Measurements from ENCODE around the gene RAB40B. TPM values are rescaled to one million over a fixed set of nuclear protein-coding genes. Genes with fewer than 3 reads are reported as not detected.
A peak's percentile ranks its signal among the peaks of the same experiment; 100 is the strongest.

The RAB40B gene
- total and polyA plus RNA-seq, 2 of the 4 experiments (the other 2 are of a cell fraction), result 14.9 to 20.0 TPM

GRCh38 chr17:82740906-82741759, 42.6 kb upstream of the RAB40B start (continued):
- TF ChIP-seq MAFK (IDR thresholded peaks at IDR 0.05; ENCODE audit: low read depth, low read length), result no peak

- no peak overlapping the region for H3K56ac ChIP-seq (ENCODE audit: extremely low read depth, insufficient read depth, low read length)
- in situ Hi-C loops (cut with MboI; ENCODE audit: low sequenced_read_pairs), result no loop called here
- ATAC-seq (ENCODE audit: low read depth), result no peak
- TF ChIP-seq MXI1 (IDR thresholded peaks at IDR 0.05; ENCODE audit: borderline replicate concordance, low read depth, low read length), result no peak
- TF ChIP-seq NFE2L2 (IDR thresholded peaks at IDR 0.05; ENCODE audit: low read depth, low read length), result no peak
- TF ChIP-seq SMC3 (IDR thresholded peaks at IDR 0.05; ENCODE audit: low read depth, low read length), result no peak
- TF ChIP-seq RAD21 (IDR thresholded peaks at IDR 0.05; ENCODE audit: low read length), result no peak
- TF ChIP-seq, protein P1, sequence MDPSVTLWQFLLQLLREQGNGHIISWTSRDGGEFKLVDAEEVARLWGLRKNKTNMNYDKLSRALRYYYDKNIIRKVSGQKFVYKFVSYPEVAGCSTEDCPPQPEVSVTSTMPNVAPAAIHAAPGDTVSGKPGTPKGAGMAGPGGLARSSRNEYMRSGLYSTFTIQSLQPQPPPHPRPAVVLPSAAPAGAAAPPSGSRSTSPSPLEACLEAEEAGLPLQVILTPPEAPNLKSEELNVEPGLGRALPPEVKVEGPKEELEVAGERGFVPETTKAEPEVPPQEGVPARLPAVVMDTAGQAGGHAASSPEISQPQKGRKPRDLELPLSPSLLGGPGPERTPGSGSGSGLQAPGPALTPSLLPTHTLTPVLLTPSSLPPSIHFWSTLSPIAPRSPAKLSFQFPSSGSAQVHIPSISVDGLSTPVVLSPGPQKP (IDR thresholded peaks at IDR 0.05; ENCODE audit: borderline replicate concordance, low read depth, low read length), result no peak
- no peak for TF ChIP-seq CHD1 (IDR thresholded peaks at IDR 0.05; ENCODE audit: low read depth, low read length)
- TF ChIP-seq CTCF (conservative IDR thresholded peaks at IDR 0.05; ENCODE audit: low read depth, low read length), result no peak
- TF ChIP-seq FOS (IDR thresholded peaks at IDR 0.05; ENCODE audit: low read depth, low read length), result no peak
- no peak for TF ChIP-seq BHLHE40 (IDR thresholded peaks at IDR 0.05; ENCODE audit: low read depth, low read length)
- TF ChIP-seq MAZ (IDR thresholded peaks at IDR 0.05; ENCODE audit: borderline replicate concordance, low read depth, low read length), result no peak
- TF ChIP-seq RFX5 (IDR thresholded peaks at IDR 0.05; ENCODE audit: low read depth, low read length), result no peak
Measured at GRCh38 chr17:82737967-82738877, 39.7 kb upstream of the RAB40B start.

More at GRCh38 chr17:82737967-82738877, 39.7 kb upstream of the RAB40B start:
- Histone ChIP-seq H2AK9ac (replicated peaks; ENCODE audit: low read depth, low read length, poor library complexity) (no peak overlapping the region), H2BK5ac (ENCODE audit: low read depth, low read length, poor library complexity, severe bottlenecking) (no peak overlapping the region), H3K27ac (ENCODE audit: insufficient read depth, low read length) (no peak overlapping the region), H2AFZ (replicated peaks; ENCODE audit: low read length, poor library complexity) (no peak overlapping the region), H3K79me1 (ENCODE audit: low read depth in 1 of 2, low read length in 2 of 2) (peaks cover 0 to 4% of the 10 kb centered on the region in 2 experiments; a peak in 1 of 4 replicates), H3K36me3 (ENCODE audit: control insufficient read depth, insufficient read depth, low read length) (peaks cover 18% of the 10 kb centered on the region), H3K4me3 (ENCODE audit: insufficient read depth, low read depth, low read length) (no peak overlapping the region), H2BK120ac (ENCODE audit: low read depth, low read length) (no peak overlapping the region), H4K20me1 (ENCODE audit: insufficient read depth, low read length) (no peaks in the 10 kb centered on the region), H3K9ac (ENCODE audit: low read depth, low read length) (no peak overlapping the region), H3K4me2 (ENCODE audit: low read depth, low read length) (no peak overlapping the region), H3K23ac (ENCODE audit: low read depth, low read length) (no peak overlapping the region), H2BK15ac (ENCODE audit: low read depth, low read length) (no peak overlapping the region), H3K18ac (ENCODE audit: low read depth, low read length) (no peak overlapping the region), H3K9me1 (ENCODE audit: insufficient read depth, low read length) (no peaks in the 10 kb centered on the region), H3K4ac (ENCODE audit: low read depth, low read length) (no peak overlapping the region), H2BK20ac (ENCODE audit: low read depth, low read length) (no peak overlapping the region), H4K91ac (ENCODE audit: insufficient read depth, low read depth, low read length) (no peak overlapping the region), H3K14ac (replicated peaks; ENCODE audit: low read depth, low read length) (no peak overlapping the region), H4K8ac (ENCODE audit: low read depth in 2 of 2, low read length in 2 of 2) (no peak overlapping the region), H3K4me1 (ENCODE audit: control insufficient read depth, insufficient read depth, low read length) (peaks cover 7% of the 10 kb centered on the region), H2AK5ac (ENCODE audit: low read depth, low read length) (no peak overlapping the region), H3K27me3 (ENCODE audit: control insufficient read depth, insufficient read depth, low read length) (no peaks in the 10 kb centered on the region), H3K9me3 (ENCODE audit: control insufficient read depth, insufficient read depth, low read length) (peaks cover 18% of the 10 kb centered on the region), H4K5ac (ENCODE audit: low read depth, low read length) (no peak overlapping the region)
- CTCF ChIA-PET, result no interaction called here
- BruUV-seq (replicated peaks), result no TSS peak
- intact Hi-C loops (cut with micrococcal nuclease), result no loop called here
- DNase-seq, result peak; percentile 27
- WGBS, 2 experiments (ENCODE audit: extremely low coverage in 2 of 2, insufficient read length in 1 of 2), result 82% methylated on average over 16 of the region's 26 CpGs; no CpG with 5 or more reads in 1 of the 2 experiments
- POLR2A ChIA-PET (ENCODE audit: unreplicated experiment), result no interaction called here
- dilution Hi-C loops (cut with HindIII; ENCODE audit: low sequenced_read_pairs, unreplicated experiment), result no loop called here
